NCI-H526 (cell line): Measurements from ENCODE around the gene SLC25A25.

Source experiments
- DNase-seq, 2 experiments: peaks; one replicate each; lab custom pipeline; 2025; lab: John Stamatoyannopoulos, UW

SLC25A25 gene

GRCh38 chr9:128072144-128073021 is 4.4 kb downstream of the SLC25A25 start:
- DNase-seq: no peak

- DNase-seq: no peak
Observed at GRCh38 chr9:128073253-128073886, 5.3 kb downstream of the SLC25A25 start.

- no peak for DNase-seq
Observed at GRCh38 chr9:128077847-128078503, 9.9 kb downstream of the SLC25A25 start.

- DNase-seq: no peak
Observed at GRCh38 chr9:128078504-128079434, 10.7 kb downstream of the SLC25A25 start.

GRCh38 chr9:128080206-128080605 is 12.2 kb downstream of the SLC25A25 start:
- no peak for DNase-seq

- DNase-seq: no peak
Observed at GRCh38 chr9:128081056-128081455, 13.0 kb downstream of the SLC25A25 start.

GRCh38 chr9:128082151-128082550 is 14.1 kb downstream of the SLC25A25 start:
- no peak for DNase-seq

GRCh38 chr9:128084746-128085145 is 16.7 kb downstream of the SLC25A25 start:
- DNase-seq: no peak

- DNase-seq: no peak
Observed at GRCh38 chr9:128085943-128086342, 17.9 kb downstream of the SLC25A25 start.

- no peak for DNase-seq
Observed at GRCh38 chr9:128087262-128087661, 19.2 kb downstream of the SLC25A25 start.

- peak; percentile 8 to 34 for DNase-seq
Observed at GRCh38 chr9:128088253-128088945, 20.4 kb downstream of the SLC25A25 start.

GRCh38 chr9:128089299-128089698 is 21.3 kb downstream of the SLC25A25 start:
- no peak for DNase-seq

GRCh38 chr9:128091144-128091543 is 23.1 kb downstream of the SLC25A25 start:
- no peak for DNase-seq

- DNase-seq: no peak
Observed at GRCh38 chr9:128091571-128091970, 23.5 kb downstream of the SLC25A25 start.

GRCh38 chr9:128092199-128092977 is 24.4 kb downstream of the SLC25A25 start:
- DNase-seq: no peak

GRCh38 chr9:128093011-128093410 is 25.0 kb downstream of the SLC25A25 start:
- no peak for DNase-seq

- DNase-seq: peak; percentile 45 to 76
Observed at GRCh38 chr9:128094166-128094949, 26.3 kb downstream of the SLC25A25 start.

GRCh38 chr9:128094950-128095544 is 27.0 kb downstream of the SLC25A25 start:
- DNase-seq: no peak
